GM21737 (cell line): ENCODE data around the gene CAD.

ENCODE experiments used
- ATAC-seq: cut with Tn5 transposase; IDR thresholded peaks from one replicate; pipeline ENCODE4 v1.9.1; 2021; ENCODE audit warnings: mild to moderate bottlenecking, moderate library complexity; ENCODE audit not compliant: unreplicated experiment

The CAD gene

DNA sequence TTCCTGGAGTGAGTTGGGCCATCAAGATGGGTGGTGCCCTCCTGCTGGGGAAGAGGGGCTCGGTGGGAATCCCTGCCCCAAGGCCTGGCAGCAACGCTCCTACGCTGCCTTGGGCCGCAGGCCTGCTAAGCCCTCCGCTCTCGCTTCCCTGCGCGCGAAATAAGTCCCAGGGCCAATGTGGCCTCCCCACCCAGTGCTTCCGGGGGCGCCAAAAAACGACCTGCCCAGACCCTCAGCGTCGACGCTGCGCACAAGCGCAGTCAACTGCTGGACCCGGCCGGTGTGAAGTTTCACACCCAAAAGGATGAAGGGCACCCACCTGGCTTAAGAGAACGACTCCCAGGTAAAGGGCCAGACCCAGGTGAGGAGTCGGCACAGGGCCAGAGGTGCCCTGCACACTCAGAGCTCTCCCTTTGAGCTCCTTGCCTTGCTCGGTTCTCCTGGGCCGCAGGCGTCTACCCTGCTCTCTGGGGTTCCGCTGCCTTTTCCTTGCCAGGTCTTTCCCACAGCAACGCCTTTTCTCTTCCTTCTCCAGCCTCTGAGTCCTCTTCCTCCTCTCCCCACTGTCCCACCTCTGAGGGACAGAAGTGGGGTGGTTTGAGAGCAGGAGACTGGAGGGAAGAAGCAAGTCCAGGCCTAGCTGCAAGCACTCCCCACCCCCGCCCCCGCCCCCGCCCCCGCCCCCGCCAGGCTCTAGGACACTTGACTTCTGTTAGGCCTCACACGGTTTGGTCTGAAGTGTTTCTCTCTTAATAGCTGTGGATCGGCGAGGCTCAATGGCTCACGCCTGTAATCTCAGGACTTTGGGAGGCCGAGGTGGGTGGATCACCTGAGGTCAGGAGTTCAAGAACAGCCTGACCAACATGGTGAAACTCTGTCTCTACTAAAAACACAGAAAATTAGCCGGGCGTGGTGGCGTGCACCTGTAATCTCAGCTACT is 58.3 kb downstream of the CAD start, which contains the start of gene DNAJC5G:
DNAJC5G (plus strand) TSS at position 223 of the 940 bp plus-strand sequence. CDS start 1,296 bp downstream, outside the sequence.
- no peak for ATAC-seq

- ATAC-seq, result no peak
Observed at GRCh38 chr2:27278010-27278409, 60.8 kb downstream of the CAD start.

GRCh38 chr2:27280826-27281225 is 63.7 kb downstream of the CAD start:
- ATAC-seq, result no peak

DNA sequence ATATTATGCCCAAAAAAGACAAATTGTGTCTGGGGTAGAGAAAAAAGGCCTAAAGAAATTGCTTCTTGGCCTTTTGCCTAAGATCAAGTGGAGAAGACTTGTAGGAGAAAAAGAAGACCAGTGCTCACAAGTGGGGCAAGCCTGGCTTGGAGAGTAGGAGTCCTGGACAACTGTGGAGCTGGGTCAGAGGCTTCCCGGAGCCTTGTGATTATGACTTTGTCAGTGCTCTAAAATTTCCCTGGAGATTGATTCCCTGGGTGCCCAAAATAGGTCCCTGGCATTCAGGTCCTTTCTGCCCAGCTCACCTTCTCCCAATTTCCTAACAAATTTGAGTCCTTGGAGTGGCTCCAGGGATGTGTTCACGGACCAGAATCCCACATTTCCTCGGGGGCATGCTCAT is 64.3 kb downstream of the CAD start:
- no peak for ATAC-seq

DNA sequence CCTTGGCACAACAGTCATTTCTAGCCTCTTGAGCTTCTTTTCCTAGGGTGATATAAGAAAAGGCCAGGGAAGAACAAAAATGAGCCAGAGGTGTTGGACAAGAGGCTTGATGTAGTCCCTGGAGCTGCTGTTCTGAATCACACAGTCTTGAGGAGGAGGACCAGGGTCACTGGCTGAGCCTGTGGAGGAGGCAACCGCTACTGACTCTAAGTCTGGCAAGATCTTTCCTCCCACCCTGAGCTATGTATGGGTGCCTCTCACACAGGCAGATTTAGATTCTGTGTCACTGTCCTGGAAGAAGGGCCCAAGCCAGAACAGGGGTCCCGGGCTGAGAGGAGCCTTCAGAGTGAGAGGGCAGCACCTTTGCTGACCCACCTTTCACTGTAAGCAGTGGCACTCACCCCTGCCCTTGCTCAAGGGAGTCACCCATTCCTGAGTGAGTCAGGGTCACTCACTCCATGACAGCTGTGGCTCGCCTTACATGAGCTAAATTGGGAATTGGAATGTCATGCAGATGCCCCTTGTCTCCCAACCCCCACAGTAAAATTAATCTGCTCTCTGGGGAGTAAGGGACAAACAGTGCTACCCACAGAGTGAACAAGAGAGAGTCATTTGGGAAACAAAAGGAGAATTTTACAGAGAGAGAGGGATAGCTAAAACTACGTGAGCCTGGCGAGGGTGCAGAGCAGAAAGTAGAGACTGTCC is 64.8 kb downstream of the CAD start, which contains the start of gene TRIM54:
TRIM54 (plus strand) TSS at position 575 of the 705 bp plus-strand sequence. CDS start 303 bp downstream, outside the sequence.
- ATAC-seq, result no peak

DNA sequence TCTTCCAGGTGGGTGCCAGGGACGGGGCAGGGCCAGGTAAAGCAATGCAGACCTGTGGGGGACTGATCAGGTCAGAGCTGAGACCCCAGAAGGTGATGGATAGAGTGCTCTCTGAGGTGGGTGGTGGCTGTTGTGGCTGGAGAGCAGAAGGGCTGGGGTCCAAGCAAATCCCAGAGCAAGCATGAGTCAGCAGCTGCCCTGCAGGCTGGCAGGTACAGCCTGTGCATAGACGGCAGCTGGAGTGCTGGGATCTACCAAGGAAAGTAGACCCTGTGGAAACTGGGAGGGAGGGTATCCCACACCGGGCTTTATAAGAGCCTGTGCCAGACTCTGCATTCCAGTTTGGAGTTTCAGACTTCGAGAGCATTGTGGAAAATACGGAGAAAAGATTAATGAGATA is 65.7 kb downstream of the CAD start:
- ATAC-seq, result no peak

- ATAC-seq, result no peak
Observed at GRCh38 chr2:27284996-27285395, 67.8 kb downstream of the CAD start.

GRCh38 chr2:27285481-27285880 is 68.3 kb downstream of the CAD start:
- no peak for ATAC-seq

DNA sequence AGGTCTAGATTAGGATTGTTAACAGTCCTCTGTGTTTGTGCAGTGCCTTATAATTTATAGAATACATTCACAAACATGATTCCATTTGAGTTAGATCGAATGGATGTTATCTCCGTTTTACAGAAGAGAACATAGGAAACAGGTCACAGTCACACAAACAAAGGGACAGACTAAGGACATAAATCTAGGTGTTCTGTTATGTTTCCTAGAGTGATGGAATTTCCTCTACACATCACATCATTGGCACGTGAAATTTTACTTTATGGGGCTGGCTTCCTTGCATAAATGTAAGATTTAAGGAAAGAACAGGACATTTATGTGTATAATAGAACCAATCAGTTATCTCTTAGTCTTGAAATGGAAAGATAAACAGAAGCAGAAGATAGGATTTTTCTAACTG is 71.4 kb downstream of the CAD start:
- no peak for ATAC-seq

DNA sequence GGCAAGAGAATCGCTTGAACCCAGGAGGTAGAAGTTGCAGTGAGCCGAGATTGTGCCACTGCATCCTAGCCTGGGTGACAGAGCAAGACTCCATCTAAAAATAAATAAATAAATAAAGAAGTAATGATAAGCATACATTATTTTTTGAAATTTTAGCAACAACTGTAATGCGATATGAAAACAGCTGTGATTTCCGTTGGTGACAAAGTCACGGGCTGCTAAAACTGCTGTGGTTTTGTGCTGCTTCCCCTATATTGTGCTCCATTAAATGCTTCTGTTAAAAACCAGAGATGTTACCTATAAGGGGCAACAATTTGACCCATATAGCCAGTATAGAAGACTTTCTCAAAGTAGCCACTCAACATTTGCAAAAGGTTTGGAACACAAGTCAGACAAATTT is 73.4 kb downstream of the CAD start:
- no peak for ATAC-seq

GRCh38 chr2:27291865-27292264 is 74.7 kb downstream of the CAD start:
- no peak for ATAC-seq
